Ovary (tissue), 3 donors: ENCODE measurements around the gene INPP5A.

Source experiments
- CTCF ChIP-seq, 3 donors: fragments of 450-650 bp in 2 of 3; fragments of 200-600 bp in 1 of 3; IDR thresholded peaks; one replicate each; pipeline versions ENCODE4 v1.5.1 to v1.8.0; 2016 to 2022; ENCODE audit warnings: antibody characterized with exemption in 3 of 3, mild to moderate bottlenecking in 1 of 3
- POLR2A ChIP-seq: fragments of 450-650 bp; IDR thresholded peaks from one replicate; pipeline ENCODE4 v1.6.1; 2017; ENCODE audit warnings: antibody characterized with exemption, mild to moderate bottlenecking, moderate library complexity
- donor health status: DM: no; HTN: no; CAD: no.

GRCh38 chr10:132712743-132713142, 175.2 kb downstream of the INPP5A start:
- TF ChIP-seq POLR2A, result no peak
- no peak for TF ChIP-seq CTCF (IDR thresholded peaks at IDR 0.05)
